ENCODE measurements around the gene ARCN1. TPM values are rescaled to one million over a fixed set of nuclear protein-coding genes. Genes with fewer than 3 reads are reported as not detected.

Gene ARCN1
- total RNA-seq, 4 donors from 2014 or later, result 61.4 to 81.2 (median 70.7) TPM

- no peak for TF ChIP-seq POLR2A (IDR thresholded peaks at IDR 0.05)
- WGBS, 2 donors, result 68 to 92% methylated on average over 6 of the region's 6 CpGs
- no peak overlapping the region for H3K4me3 ChIP-seq (ENCODE audit: low read depth, poor library complexity, severe bottlenecking)
- no peak for DNase-seq (ENCODE audit: low spot score in 2 of 2)
- intact Hi-C loops (cut with DNase I; ENCODE audit: low total_unique reads), result no loop called here
Measured at GRCh38 chr11:118537409-118537980, 34.7 kb upstream of the ARCN1 start.

DNA sequence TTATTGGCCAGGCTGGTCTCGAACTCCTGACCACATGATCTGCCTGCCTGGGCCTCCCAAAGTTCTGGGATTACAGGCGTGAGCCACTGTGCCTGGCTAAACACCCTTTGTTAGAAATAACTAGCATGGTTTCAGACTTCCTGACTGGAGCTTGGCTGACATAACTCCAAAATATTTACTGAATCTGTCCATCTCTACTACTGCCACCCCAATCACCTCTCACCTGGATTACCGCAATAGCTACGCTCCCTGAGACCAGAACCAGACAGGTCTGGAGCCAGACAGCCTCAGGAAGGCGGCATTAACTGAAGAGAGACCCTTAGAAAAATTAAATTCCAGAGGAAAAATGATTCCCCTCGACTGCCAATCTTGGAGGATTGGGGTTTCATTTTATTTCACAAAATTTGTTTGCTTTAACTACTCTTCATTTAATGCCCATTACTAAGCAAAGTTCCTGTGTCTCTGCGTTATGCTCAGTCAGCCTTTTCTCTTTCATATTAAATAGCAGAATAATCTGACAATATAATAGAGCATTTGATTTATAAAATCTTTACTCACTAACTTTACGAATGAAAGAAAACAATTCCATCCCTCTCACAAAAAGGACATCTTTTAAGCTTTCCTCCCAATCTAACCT lies 28.1 kb upstream of the ARCN1 start:
- DNase-seq (ENCODE audit: low spot score in 2 of 2), result no peak

DNA sequence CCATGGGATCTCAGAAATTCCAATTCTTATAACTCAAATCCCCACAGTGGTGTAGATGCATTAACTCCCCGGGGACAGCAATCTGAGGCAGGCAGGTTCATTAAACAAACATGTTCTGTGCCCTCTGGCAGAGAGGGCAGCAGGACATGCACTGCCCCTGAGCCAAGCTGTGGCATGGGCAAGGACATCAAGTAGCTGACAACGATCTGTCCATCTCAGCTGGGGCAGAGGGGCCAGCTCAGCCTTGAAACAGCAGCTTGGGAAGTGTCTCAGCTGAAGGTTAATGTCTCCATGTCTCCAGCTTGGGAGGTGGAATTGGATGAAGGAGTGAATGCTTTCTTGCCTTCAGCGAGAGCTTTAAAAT lies 27.6 kb upstream of the ARCN1 start:
- WGBS, 2 donors, result 87 to 89% methylated on average over 3 of the region's 3 CpGs
- H3K4me3 ChIP-seq (ENCODE audit: low read depth, poor library complexity, severe bottlenecking), result no peak overlapping the region
- peak in 1 of 2 donors; percentile 53 for DNase-seq (ENCODE audit: low spot score in 2 of 2)
- intact Hi-C loops (cut with DNase I; ENCODE audit: low total_unique reads), result no loop called here
- TF ChIP-seq POLR2A (IDR thresholded peaks at IDR 0.05) (no peak), CTCF (IDR thresholded peaks at IDR 0.05) (no peak)

More for the DNA sequence above, 28.1 kb upstream of the ARCN1 start:
- intact Hi-C loops (cut with DNase I; ENCODE audit: low total_unique reads), result no loop called here
- H3K4me3 ChIP-seq (ENCODE audit: low read depth, poor library complexity, severe bottlenecking), result no peak overlapping the region
- TF ChIP-seq POLR2A (IDR thresholded peaks at IDR 0.05) (no peak), CTCF (IDR thresholded peaks at IDR 0.05) (no peak)
- WGBS, 2 donors, result 92 to 95% methylated on average over 8 of the region's 8 CpGs

- intact Hi-C loops (cut with DNase I; ENCODE audit: low total_unique reads), result no loop called here
- DNase-seq (ENCODE audit: low spot score in 2 of 2), result peak in 1 of 2 donors; percentile 13
- 66 to 91% methylated on average over 5 of the region's 5 CpGs for WGBS, 2 donors
- TF ChIP-seq POLR2A (IDR thresholded peaks at IDR 0.05) (no peak), CTCF (IDR thresholded peaks at IDR 0.05) (no peak)
- H3K4me3 ChIP-seq (ENCODE audit: low read depth, poor library complexity, severe bottlenecking), result no peak overlapping the region
Measured at GRCh38 chr11:118545533-118545932, 26.7 kb upstream of the ARCN1 start.

- H3K4me3 ChIP-seq (ENCODE audit: low read depth, poor library complexity, severe bottlenecking), result no peak overlapping the region
- no peak for TF ChIP-seq CTCF (IDR thresholded peaks at IDR 0.05)
- TF ChIP-seq POLR2A (IDR thresholded peaks at IDR 0.05), result no peak
- peak in 1 of 2 donors; percentile 58 for DNase-seq (ENCODE audit: low spot score in 2 of 2)
- WGBS, 2 donors, result 94 to 99% methylated on average over 2 of the region's 2 CpGs
- intact Hi-C loops (cut with DNase I; ENCODE audit: low total_unique reads), result no loop called here
Measured at GRCh38 chr11:118547132-118547531, 25.1 kb upstream of the ARCN1 start.

- TF ChIP-seq CTCF (IDR thresholded peaks at IDR 0.05) (no peak), POLR2A (IDR thresholded peaks at IDR 0.05) (no peak)
- H3K4me3 ChIP-seq (ENCODE audit: low read depth, poor library complexity, severe bottlenecking), result no peak overlapping the region
- DNase-seq (ENCODE audit: low spot score in 2 of 2), result peak in 1 of 2 donors; percentile 20
- intact Hi-C loops (cut with DNase I; ENCODE audit: low total_unique reads), result no loop called here
- WGBS, 2 donors, result 87 to 91% methylated on average over 4 of the region's 4 CpGs
Measured at GRCh38 chr11:118552341-118552740, 19.9 kb upstream of the ARCN1 start.
